Thyroid gland (tissue), 4 donors: ENCODE results near the gene GPR50.

Experiments used
- CTCF ChIP-seq, 6 experiments: fragments of 200-600 bp in 3 of 6; fragments of 450-650 bp in 3 of 6; sonication (generic) in 3 of 6; IDR thresholded peaks; one replicate each; pipeline ENCODE4 v1.5.1; 2016 to 2019; ENCODE audit warnings: antibody characterized with exemption in 6 of 6, mild to moderate bottlenecking in 2 of 6, inconsistent platforms in 1 of 6, moderate library complexity in 1 of 6
- POLR2A ChIP-seq, 2 donors: fragments of 450-650 bp; IDR thresholded peaks; one replicate each; pipeline ENCODE4 v1.6.1; 2017; ENCODE audit warnings: antibody characterized with exemption in 2 of 2, mild to moderate bottlenecking in 2 of 2, moderate library complexity in 1 of 2

GRCh38 chrX:151228935-151229334, 52.6 kb downstream of the GPR50 start:
- TF ChIP-seq CTCF (IDR thresholded peaks at IDR 0.05) (no peak), POLR2A (IDR thresholded peaks at IDR 0.05) (no peak)
